Urinary bladder (tissue), 4 donors: ENCODE results near the gene RRP15. TPM values are rescaled to one million over a fixed set of nuclear protein-coding genes. Genes with fewer than 3 reads are reported as not detected.

ENCODE experiments used
- DNase-seq: peaks from one replicate; pipeline ENCODE4 v3.0.0-alpha.2; 2015; ENCODE audit errors: extremely low spot score
- H3K27ac ChIP-seq: one replicate; pipeline ENCODE4 v1.5.1; 2013; ENCODE audit warnings: low read depth, mild to moderate bottlenecking, moderate library complexity
- H3K36me3 ChIP-seq: one replicate; pipeline ENCODE4 v1.6.1; 2013; ENCODE audit warnings: mild to moderate bottlenecking, moderate library complexity; ENCODE audit not compliant: insufficient read depth
- H3K4me1 ChIP-seq: one replicate; pipeline ENCODE4 v1.6.1; 2013; ENCODE audit warnings: mild to moderate bottlenecking, moderate library complexity; ENCODE audit not compliant: insufficient read depth
- H3K4me3 ChIP-seq: one replicate; pipeline ENCODE4 v1.5.1; 2013; ENCODE audit warnings: low read depth, low read length
- WGBS: extraction: QIAGEN DNeasy Blood & Tissue Kit; methylation state at CpG from one replicate; pipeline ENCODE4 v1.1.7; 2013; 5-methylcytosine and 5-hydroxymethylcytosine counted together
- polyA plus RNA-seq: library from polyadenylated mRNA; stranded (reverse); fragments of 200-250 nt; gene quantifications from one replicate; pipeline ENCODE4 v1.2.3, GENCODE V29; 2013
- total RNA-seq: library from RNA; depleted of rRNA; stranded (reverse); fragments of >200 nt; gene quantifications from one replicate; pipeline ENCODE4 v1.2.3, GENCODE V29; 2014
- donor health status: healthy with polysubstance abuse.
- donor health status: healthy.

The RRP15 gene
- total and polyA plus RNA-seq, 2 donors, result 3.8 to 17.9 TPM

GRCh38 chr1:218273762-218274479 is 11.2 kb upstream of the RRP15 start:
- 68% methylated on average over 3 of the region's 3 CpGs for WGBS
- H3K4me1 ChIP-seq, result no peaks in the 10 kb centered on the region
- peak overlapping the region; percentile 50 for H3K27ac ChIP-seq
- H3K36me3 ChIP-seq, result no peaks in the 10 kb centered on the region
- no peak overlapping the region for H3K4me3 ChIP-seq
- no peak for DNase-seq

DNA sequence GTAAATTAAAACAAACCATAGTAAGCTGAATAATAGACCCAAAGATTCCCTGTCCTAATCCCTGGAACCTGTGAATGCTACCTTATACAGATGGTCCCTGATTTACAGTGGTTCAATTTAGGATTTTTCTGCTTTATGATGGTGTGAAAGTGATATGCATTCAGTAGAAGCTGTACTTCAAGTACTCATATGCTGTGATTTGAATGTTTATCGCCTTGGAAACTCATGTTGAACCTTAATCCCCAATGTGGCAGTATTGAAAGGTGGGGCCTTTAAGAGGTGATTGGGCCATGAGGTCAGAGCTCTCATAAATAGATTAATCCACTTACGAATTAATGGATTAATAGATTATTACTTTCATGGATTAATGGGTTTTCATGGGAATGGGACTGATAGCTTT is 10.6 kb upstream of the RRP15 start:
- Histone ChIP-seq H3K4me1 (no peaks in the 10 kb centered on the region), H3K36me3 (no peaks in the 10 kb centered on the region), H3K27ac (no peak overlapping the region), H3K4me3 (no peak overlapping the region)
- DNase-seq, result no peak
- WGBS, result 80% methylated on average over 2 of the region's 2 CpGs

DNA sequence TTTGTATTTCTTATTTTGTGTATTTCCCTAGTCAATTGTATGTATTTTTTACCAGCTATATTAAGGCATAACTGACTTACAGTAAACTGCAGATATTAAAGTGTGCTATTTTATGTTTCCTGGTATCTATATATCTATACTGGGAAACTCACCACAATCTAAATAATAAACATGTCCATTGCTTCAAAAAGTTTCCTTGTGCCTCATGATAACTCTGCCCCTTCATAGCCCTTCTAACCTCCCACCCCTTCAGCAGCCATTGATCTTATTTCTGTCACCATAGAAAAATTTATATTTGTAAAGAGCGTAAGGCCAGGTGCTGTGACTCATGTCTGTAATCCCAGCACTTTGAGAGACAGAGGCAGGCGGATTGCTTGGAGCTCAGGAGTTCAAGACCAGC is 9.3 kb upstream of the RRP15 start:
- H3K4me3 ChIP-seq, result no peak overlapping the region
- WGBS, result 77% methylated on average over 2 of the region's 2 CpGs
- DNase-seq, result no peak

GRCh38 chr1:218281285-218281684 is 3.8 kb upstream of the RRP15 start:
- H3K36me3 ChIP-seq, result no peaks in the 10 kb centered on the region
- no peak for DNase-seq
- no peak overlapping the region for H3K4me3 ChIP-seq
- peaks cover 2% of the 10 kb centered on the region for H3K4me1 ChIP-seq
- no peak overlapping the region for H3K27ac ChIP-seq
- WGBS, result 77% methylated on average over 4 of the region's 4 CpGs

More for the DNA sequence above, 9.3 kb upstream of the RRP15 start:
- Histone ChIP-seq H3K36me3 (no peaks in the 10 kb centered on the region), H3K27ac (no peak overlapping the region), H3K4me1 (no peaks in the 10 kb centered on the region)

- no peak for DNase-seq
- peaks cover 2% of the 10 kb centered on the region for H3K4me1 ChIP-seq
- H3K27ac ChIP-seq, result no peak overlapping the region
- H3K36me3 ChIP-seq, result no peaks in the 10 kb centered on the region
- 8% methylated on average over 26 of the region's 26 CpGs for WGBS
- peak overlapping the region; percentile 56 for H3K4me3 ChIP-seq
Observed at GRCh38 chr1:218284377-218284916, 646 bp upstream of the RRP15 start.

GRCh38 chr1:218292515-218292914 is 7.4 kb downstream of the RRP15 start:
- H3K27ac ChIP-seq, result no peak overlapping the region
- H3K4me3 ChIP-seq, result no peak overlapping the region
- WGBS, result 87% methylated on average over 3 of the region's 3 CpGs
- no peaks in the 10 kb centered on the region for H3K4me1 ChIP-seq
- no peak for DNase-seq
- no peaks in the 10 kb centered on the region for H3K36me3 ChIP-seq

DNA sequence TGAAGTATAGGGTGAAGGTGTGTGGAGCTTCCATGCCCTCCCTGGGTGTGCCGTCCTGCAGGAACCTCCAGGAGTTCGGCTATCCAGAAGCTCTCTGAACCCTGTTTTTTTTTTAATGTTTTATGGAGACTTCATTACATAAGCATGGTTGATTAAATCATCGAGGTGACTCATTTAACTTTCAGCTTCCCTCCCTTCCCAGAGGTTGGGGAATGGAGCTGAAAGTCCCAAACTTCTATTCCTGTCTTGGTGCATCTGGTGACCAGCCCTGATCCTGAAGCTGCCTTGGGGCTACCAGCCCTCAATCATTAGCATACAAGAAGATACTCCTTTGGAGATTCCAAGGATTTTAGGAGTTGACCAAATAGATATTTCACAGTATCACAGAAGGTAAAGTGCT is 9.5 kb downstream of the RRP15 start:
- H3K4me3 ChIP-seq, result no peak overlapping the region
- WGBS, result 90% methylated on average over 3 of the region's 3 CpGs
- DNase-seq, result no peak
- no peaks in the 10 kb centered on the region for H3K4me1 ChIP-seq
- no peaks in the 10 kb centered on the region for H3K36me3 ChIP-seq
- H3K27ac ChIP-seq, result no peak overlapping the region

DNA sequence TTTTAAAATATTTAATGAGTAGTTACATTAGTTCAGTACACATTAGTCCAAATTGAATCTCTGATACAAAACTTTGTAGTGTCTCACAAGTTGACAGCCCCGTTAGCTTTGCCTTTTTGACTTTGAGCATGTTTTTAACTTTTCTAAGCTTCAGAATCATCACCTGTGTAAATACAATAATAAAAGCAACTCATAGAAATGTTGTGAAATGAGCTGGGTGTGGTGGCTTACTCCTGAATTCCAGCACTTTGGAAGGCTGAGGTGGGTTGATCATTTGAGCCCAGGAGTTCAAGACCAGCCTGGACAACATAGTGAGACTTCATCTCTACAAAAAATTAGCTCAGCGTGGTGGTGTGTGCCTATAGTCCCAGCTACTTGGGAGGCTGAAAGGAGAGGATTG is 11.1 kb downstream of the RRP15 start:
- no peak overlapping the region for H3K27ac ChIP-seq
- 90% methylated on average over 2 of the region's 2 CpGs for WGBS
- H3K4me3 ChIP-seq, result no peak overlapping the region
- H3K36me3 ChIP-seq, result no peaks in the 10 kb centered on the region
- no peak for DNase-seq
- H3K4me1 ChIP-seq, result no peaks in the 10 kb centered on the region

DNA sequence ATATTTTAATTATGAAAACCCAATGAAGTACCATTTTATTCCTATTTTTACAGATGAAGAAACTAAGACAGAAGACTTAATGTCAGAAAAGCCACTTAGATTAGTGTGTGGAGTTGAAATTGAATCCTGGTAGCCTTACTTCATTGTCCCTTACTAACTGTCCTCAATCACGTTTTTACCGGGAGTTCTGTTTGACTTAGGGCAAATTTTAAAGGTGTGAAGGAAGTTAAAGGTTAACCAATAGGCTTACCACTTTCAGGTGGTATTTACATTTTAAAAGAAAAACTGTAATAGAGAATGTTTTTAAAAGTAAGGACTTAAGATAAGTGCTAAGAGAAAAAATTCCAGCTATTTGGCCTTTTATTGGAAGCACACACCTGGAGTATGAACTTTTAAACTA is 12.4 kb downstream of the RRP15 start:
- H3K4me1 ChIP-seq, result no peaks in the 10 kb centered on the region
- H3K4me3 ChIP-seq, result no peak overlapping the region
- no peaks in the 10 kb centered on the region for H3K36me3 ChIP-seq
- WGBS, result 81% methylated on average over 2 of the region's 2 CpGs
- no peak for DNase-seq
- H3K27ac ChIP-seq, result no peak overlapping the region

GRCh38 chr1:218297867-218298266 is 12.8 kb downstream of the RRP15 start:
- Histone ChIP-seq H3K4me3 (no peak overlapping the region), H3K27ac (no peak overlapping the region), H3K4me1 (no peaks in the 10 kb centered on the region), H3K36me3 (no peaks in the 10 kb centered on the region)
- no peak for DNase-seq
- WGBS, result 91% methylated on average over 1 of the region's 1 CpG

DNA sequence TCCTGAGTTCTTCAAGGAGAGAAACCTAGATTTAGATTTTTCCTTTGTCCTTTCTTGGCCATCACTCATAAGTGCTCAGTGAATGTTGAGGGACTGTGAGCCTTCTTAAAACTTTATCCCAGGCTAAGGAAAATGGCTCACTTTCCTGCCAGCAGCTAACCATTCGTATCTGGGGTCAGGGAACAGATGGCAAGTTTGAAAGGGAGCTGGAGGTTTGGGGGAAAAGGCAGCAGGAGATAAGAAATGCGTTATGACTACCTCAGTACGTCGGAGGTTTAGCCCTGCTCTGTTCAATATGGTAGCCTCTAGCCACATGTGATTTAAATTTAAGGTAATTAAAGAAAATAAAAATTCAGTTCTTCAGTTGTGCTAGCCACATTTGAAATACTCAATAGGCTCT is 13.3 kb downstream of the RRP15 start:
- Histone ChIP-seq H3K4me3 (no peak overlapping the region), H3K4me1 (no peaks in the 10 kb centered on the region), H3K36me3 (no peaks in the 10 kb centered on the region), H3K27ac (no peak overlapping the region)
- no peak for DNase-seq
- WGBS, result 75% methylated on average over 4 of the region's 4 CpGs

DNA sequence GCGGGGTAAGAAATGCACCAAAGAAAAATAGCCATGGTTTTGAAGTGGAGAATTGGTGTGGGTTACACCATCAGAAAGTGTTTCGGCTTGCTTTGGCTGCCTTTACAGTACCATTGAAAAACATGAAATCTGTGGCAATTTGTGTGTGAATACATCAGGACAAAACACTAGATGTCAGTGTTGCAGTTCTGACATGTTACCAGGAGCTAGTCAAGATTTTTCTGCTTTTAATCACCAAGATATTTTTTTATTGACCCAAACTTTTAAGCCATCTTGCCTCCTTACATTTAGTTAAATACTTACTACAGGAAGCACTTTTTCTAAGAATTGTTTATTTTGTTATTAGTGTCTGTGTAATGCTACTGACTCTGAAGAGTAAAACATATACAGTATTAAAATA is 14.3 kb downstream of the RRP15 start:
- H3K4me1 ChIP-seq, result no peaks in the 10 kb centered on the region
- no peak for DNase-seq
- H3K36me3 ChIP-seq, result no peaks in the 10 kb centered on the region
- no peak overlapping the region for H3K4me3 ChIP-seq
- H3K27ac ChIP-seq, result no peak overlapping the region
- 70% methylated on average over 2 of the region's 2 CpGs for WGBS

GRCh38 chr1:218301217-218301616 is 16.1 kb downstream of the RRP15 start:
- Histone ChIP-seq H3K36me3 (peaks cover 1% of the 10 kb centered on the region), H3K27ac (no peak overlapping the region), H3K4me1 (no peaks in the 10 kb centered on the region), H3K4me3 (no peak overlapping the region)
- no peak for DNase-seq
- 97% methylated on average over 1 of the region's 1 CpG for WGBS

DNA sequence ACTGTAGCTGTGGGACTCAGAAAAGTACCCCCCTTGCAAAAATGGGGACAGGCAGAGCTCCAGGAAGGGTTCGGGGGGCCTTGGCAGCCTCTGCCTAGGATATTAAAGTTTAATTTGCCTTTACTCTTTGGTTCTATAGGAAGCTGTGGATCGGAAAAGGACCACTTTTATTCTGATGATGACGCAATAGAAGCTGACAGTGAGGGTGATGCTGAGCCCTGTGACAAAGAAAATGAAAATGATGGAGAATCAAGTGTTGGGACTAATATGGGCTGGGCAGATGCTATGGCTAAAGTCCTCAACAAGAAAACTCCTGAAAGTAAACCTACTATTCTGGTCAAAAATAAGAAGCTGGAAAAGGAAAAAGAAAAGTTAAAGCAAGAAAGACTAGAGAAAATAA is 17.1 kb downstream of the RRP15 start:
- 94% methylated on average over 3 of the region's 3 CpGs for WGBS
- Histone ChIP-seq H3K4me3 (no peak overlapping the region), H3K4me1 (no peaks in the 10 kb centered on the region), H3K27ac (no peak overlapping the region), H3K36me3 (peaks cover 1% of the 10 kb centered on the region)
- no peak for DNase-seq
